Colon (tissue), 2 donors: ENCODE data around the gene TOM1.

Experiments
- FAIRE-seq: peaks from 2 replicates; lab custom pipeline; 2012; peaks lifted over from hg19 to GRCh38; lab: Jason Lieb, UNC
- donor health status: control.
- donor health status: control.

TOM1 gene

DNA sequence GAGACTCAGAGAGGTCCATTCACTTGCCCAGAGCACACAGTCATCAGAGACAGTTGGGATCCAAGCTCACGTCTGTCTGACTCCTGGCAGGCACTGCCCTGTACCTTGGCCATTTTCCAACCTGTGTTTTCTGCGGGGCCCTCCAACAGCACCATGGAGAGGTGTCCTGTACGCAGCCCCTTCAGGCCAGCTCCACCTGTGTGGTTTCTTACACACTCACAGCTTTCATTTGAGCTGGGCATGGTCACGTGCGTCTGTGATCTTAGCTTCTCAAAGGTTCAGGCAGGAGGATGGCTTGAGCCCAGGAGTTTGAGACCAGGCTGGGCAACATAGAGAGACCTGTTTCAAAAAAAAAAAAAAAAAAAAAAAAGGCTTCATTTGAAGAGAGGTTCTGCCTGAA is 24.4 kb downstream of the TOM1 start:
- FAIRE-seq = no peak

DNA sequence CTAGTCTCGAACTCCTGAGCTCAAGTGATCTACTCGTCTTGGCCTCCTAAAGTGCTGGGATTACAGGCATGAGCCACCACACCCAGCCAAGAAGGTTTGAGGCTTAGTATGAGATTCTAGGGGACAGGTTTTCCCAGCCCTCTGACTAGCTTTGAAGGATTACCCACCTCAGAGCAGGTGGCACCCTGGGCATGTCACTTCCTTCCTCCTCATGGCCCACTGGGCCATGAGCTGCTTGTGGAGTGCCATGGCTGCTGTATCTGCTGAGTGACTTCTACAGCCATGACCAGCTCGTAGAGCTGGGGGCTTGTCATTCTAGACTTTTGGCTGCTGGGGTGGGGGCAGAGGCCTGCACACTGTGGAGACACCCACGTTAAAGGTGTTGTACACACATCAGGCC is 25.1 kb downstream of the TOM1 start:
- no peak for FAIRE-seq

- FAIRE-seq = no peak
These were observed 25.5 kb downstream of the TOM1 start for GRCh38 chr22:35325209-35325608.

GRCh38 chr22:35326854-35327562 is 27.3 kb downstream of the TOM1 start:
- no peak for FAIRE-seq

DNA sequence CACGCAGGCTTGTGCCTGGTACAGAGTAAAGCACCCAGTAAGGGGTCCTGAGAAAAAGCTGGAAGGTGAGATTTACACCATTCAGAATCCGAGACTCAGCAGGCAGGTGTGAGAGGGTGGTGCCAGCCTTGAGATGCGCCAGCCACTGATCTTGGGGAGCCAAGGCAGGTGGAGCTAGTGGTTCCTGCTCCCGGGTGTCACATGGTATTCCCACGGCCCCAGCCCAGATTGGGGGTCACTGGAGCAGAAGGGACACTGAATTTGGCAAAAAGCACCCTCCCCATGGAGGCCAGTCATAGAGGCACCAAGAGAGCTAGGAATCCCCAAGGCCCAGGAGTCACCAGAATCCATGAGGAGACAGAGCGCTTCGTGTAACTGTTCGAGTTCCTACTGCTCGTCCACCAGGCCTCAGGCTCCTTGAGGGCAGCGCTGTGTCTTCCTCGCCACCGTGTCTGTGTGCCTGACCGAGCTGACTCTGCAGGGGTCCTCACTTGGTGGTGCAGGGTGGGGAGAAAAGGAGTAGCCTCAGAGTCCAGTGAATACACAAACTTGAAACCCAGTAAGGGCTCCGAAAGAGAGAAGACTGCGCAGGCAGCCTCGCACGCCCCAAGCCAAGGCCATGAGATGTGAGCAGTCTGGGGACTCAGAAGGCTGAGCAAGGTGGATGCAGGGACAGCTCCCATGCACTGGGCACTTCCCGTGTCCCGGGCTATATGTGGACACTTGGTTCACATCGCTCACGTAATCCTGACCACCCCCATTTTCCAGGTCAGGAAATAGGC is 28.2 kb downstream of the TOM1 start:
- FAIRE-seq = no peak

DNA sequence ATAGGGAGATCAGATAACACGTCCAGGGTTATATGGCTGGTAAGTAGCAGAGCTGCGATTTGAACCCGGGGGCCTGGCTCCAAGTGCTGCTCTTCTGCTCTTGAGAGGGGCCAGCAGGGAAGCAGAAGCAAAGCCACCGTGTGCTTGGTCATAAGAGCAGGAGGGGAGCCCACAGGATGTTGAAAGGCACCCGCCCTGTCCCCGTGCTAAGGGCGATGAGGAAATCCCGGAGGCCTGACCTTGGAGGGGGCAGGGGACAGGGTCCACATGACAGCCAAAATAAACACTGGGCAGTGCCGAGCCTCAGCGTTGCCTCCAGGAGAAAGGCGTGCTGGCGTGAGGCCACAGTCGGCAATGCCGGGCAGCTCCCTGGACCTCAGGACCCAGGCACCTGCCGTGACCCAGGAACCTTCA is 28.8 kb downstream of the TOM1 start:
- FAIRE-seq = no peak

- no peak for FAIRE-seq
These were observed 29.6 kb downstream of the TOM1 start for GRCh38 chr22:35329114-35329847.

- no peak for FAIRE-seq
These were observed 30.7 kb downstream of the TOM1 start for GRCh38 chr22:35330258-35330861.

GRCh38 chr22:35332278-35332677 is 32.6 kb downstream of the TOM1 start:
- FAIRE-seq = no peak

GRCh38 chr22:35333220-35333619 is 33.5 kb downstream of the TOM1 start:
- FAIRE-seq = no peak

- no peak for FAIRE-seq
These were observed 34.3 kb downstream of the TOM1 start for GRCh38 chr22:35334004-35334403.

GRCh38 chr22:35335468-35335867 is 35.8 kb downstream of the TOM1 start:
- no peak for FAIRE-seq

GRCh38 chr22:35335936-35336781 is 36.5 kb downstream of the TOM1 start:
- FAIRE-seq = no peak

GRCh38 chr22:35337932-35338331 is 38.2 kb downstream of the TOM1 start:
- no peak for FAIRE-seq

DNA sequence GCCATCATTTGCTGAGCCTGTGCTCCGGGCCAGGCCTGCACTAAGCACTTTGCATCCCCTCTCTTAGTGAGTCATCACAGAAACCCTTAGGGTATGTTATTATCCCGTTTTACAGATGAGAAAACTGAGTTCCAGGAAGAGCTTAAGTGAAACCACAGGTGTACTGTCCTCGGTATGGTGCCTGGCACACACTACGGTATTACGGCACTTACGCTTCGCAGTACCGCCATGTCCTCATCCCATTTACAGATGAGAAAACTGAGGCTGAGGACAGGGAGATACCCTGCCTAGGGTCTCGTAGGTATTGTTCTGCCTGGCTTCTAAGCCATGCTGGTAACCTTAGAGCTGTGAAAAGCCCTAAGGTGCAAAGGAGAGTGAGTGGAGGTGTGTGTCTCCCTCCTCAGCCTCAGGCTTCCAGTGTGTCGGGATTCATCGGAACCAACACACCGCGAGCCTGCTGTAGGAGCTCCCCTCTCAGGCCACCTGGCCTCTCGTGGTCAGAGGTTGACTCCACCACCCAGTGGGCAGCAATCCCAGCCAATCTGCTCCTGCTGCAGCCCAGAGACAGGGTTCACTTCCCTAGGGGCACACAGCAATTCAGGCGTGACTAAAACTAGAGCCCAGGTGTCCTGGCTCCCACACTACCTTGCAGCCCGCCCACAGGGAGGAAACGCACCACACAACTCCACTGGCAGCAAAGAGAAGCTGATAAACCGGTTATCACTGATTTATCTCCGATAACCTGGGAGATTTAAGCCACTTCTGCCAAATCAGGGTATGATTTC is 41.6 kb downstream of the TOM1 start:
- FAIRE-seq = no peak

DNA sequence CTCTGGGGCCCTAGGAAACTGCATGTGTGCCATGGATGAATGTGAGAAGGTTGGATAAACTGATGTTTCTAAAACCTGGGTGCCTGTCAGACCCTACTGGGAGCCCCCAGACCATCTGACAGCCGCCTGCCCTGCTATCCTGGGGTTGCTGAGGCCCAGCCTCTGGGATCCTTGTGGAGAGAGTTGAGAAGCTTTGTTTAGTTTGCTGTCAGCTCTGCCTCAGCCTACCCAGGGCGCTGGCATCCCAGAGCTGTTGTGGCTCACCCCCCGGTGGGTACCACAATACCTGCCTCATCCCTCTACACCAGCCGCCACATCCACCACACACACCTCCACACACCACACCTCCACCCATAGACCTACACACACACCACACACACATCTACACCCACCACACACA is 42.7 kb downstream of the TOM1 start:
- FAIRE-seq = no peak

DNA sequence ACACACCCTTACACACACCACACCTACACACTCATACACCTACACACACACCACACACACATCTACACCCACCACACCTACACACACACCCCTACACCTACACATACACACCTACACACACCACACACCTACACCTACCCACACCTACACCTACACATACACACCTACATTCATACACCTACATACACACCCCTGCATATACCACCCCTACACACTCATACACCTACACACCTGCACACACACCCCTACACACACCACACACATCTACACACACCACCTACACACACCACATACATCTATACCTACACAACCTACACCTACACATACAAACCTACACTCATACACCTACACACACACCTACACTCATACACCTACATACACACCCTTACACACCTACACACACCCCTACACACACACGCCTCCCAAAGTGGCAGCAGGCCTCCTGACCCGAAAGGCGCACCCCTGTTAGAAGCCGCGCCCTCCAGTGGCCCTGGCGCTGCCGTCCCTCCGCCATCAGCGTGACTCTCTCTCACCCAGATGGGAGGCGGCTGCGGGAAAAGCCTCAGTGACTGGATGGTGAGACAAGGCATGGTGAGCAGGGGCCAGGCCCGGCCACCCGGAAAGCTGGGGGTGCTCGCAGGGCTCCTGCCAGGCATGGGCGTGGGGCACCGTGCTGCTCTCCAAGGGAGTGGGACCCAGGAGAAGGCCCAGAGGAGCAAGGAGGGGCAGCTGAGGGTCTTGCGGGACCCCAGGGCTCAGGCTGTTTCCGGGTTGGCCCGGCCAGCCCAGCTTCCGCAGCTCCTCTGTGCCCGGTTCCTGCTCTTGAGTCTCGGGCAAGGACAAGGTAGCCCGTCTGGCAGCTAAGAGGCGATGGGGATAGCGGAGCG is 44.2 kb downstream of the TOM1 start:
- FAIRE-seq = no peak

DNA sequence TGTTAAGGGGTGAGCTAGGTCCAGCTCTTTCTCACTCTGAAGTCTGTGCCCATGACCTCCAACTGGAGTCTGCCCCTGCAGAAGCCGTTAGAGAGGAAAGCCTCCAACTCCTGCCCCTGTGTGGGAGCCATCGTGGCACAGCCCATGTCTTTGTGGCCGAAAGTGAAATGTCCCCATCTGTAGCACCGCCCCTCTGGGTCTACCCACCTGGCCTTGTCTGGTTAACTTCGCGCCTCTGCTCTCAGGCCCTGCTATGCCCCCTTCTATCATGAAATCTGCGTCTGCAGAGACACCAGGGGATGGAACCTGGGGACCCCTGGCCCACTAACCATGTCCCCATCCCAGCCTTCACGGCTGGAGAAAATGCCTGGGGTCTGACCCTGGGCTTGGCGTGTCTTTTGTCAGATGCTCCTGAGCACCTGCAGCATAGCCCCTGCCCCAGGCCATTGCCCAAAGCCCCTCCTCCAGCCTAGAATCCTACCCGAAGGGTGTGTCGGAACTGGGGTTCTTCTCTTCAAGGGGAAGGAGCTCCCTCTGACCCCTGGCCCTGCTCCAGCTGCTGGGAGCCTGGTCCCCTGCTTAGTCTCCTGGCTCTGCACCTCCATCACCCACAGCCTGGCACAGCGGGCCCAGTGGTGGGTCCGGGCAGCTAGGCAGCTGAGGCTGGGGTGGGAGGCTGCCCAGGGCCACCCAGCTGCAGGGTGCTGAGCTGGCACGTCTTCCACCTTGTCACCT is 45.4 kb downstream of the TOM1 start:
- FAIRE-seq = no peak
